Measurements from ENCODE around the gene ATL1. TPM values are rescaled to one million over a fixed set of nuclear protein-coding genes. Genes with fewer than 3 reads are reported as not detected.

The ATL1 gene
- total RNA-seq, 2 donors from 2014 or later: 0.88 to 1.7 TPM

DNA sequence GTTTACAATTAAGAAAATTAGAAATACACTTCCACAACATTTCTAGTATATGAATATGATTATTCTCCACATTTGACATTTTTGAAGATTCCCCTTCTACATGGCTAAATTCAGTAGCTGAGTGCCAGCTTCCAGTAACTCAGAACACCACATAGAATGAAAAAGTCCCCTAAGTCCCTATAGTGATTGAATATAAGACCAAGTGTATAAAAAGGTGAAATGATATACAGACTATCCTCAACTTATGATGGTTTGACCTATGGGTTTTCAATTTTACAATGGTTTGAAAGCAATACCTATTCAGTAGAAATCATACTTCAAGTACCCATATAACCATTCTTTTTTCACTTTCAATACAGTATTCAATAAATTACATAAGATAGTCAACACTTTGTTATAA lies 15.8 kb downstream of the ATL1 start:
- H3K9ac ChIP-seq (ENCODE audit: extremely low read depth, low read length, poor library complexity, severe bottlenecking): no peak overlapping the region
- H3K9me3 Mint-ChIP-seq: peaks cover 4% of the 10 kb centered on the region
- H3K4me3 Mint-ChIP-seq: no peak overlapping the region
- H3K27ac Mint-ChIP-seq: no peak overlapping the region
- no peak overlapping the region for H3K27ac ChIP-seq (ENCODE audit: low read depth, low read length)
- no peaks in the 10 kb centered on the region for H3K36me3 ChIP-seq (ENCODE audit: control insufficient read depth, insufficient read depth, low read length)
- DNase-seq: no peak
- no peaks in the 10 kb centered on the region for H3K4me1 Mint-ChIP-seq
- H3K27me3 Mint-ChIP-seq (ENCODE audit: insufficient read depth): no peaks in the 10 kb centered on the region
- H3K27me3 ChIP-seq (ENCODE audit: control insufficient read depth, insufficient read depth, low read length, poor library complexity, severe bottlenecking): no peaks in the 10 kb centered on the region
- H3K9me3 ChIP-seq (ENCODE audit: control insufficient read depth, low read length): peaks cover 4% of the 10 kb centered on the region
- H3K4me1 ChIP-seq (ENCODE audit: control insufficient read depth, insufficient read depth, low read length): no peaks in the 10 kb centered on the region
- no peaks in the 10 kb centered on the region for H3K36me3 Mint-ChIP-seq (ENCODE audit: low read depth)
- H3K4me3 ChIP-seq (ENCODE audit: low read length): no peak overlapping the region
- TF ChIP-seq, protein P1, sequence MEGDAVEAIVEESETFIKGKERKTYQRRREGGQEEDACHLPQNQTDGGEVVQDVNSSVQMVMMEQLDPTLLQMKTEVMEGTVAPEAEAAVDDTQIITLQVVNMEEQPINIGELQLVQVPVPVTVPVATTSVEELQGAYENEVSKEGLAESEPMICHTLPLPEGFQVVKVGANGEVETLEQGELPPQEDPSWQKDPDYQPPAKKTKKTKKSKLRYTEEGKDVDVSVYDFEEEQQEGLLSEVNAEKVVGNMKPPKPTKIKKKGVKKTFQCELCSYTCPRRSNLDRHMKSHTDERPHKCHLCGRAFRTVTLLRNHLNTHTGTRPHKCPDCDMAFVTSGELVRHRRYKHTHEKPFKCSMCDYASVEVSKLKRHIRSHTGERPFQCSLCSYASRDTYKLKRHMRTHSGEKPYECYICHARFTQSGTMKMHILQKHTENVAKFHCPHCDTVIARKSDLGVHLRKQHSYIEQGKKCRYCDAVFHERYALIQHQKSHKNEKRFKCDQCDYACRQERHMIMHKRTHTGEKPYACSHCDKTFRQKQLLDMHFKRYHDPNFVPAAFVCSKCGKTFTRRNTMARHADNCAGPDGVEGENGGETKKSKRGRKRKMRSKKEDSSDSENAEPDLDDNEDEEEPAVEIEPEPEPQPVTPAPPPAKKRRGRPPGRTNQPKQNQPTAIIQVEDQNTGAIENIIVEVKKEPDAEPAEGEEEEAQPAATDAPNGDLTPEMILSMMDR (conservative IDR thresholded peaks at IDR 0.05): no peak

GRCh38 chr14:50577982-50578381 lies 18.0 kb downstream of the ATL1 start:
- no peaks in the 10 kb centered on the region for H3K36me3 Mint-ChIP-seq (ENCODE audit: low read depth)
- Histone ChIP-seq H3K36me3 (ENCODE audit: control insufficient read depth, insufficient read depth, low read length) (no peaks in the 10 kb centered on the region), H3K9ac (ENCODE audit: extremely low read depth, low read length, poor library complexity, severe bottlenecking) (no peak overlapping the region), H3K4me1 (ENCODE audit: control insufficient read depth, insufficient read depth, low read length) (no peaks in the 10 kb centered on the region), H3K9me3 (ENCODE audit: control insufficient read depth, low read length) (no peaks in the 10 kb centered on the region), H3K27ac (ENCODE audit: low read depth, low read length) (no peak overlapping the region), H3K27me3 (ENCODE audit: control insufficient read depth, insufficient read depth, low read length, poor library complexity, severe bottlenecking) (no peaks in the 10 kb centered on the region), H3K4me3 (ENCODE audit: low read length) (no peak overlapping the region)
- DNase-seq: no peak
- TF ChIP-seq, protein P1 (conservative IDR thresholded peaks at IDR 0.05): no peak
- H3K4me1 Mint-ChIP-seq: no peaks in the 10 kb centered on the region
- no peak overlapping the region for H3K27ac Mint-ChIP-seq
- no peaks in the 10 kb centered on the region for H3K9me3 Mint-ChIP-seq
- H3K27me3 Mint-ChIP-seq (ENCODE audit: insufficient read depth): no peaks in the 10 kb centered on the region
- no peak overlapping the region for H3K4me3 Mint-ChIP-seq

GRCh38 chr14:50578433-50578832 lies 18.5 kb downstream of the ATL1 start:
- Mint-ChIP-seq H3K4me1 (no peaks in the 10 kb centered on the region), H3K9me3 (no peaks in the 10 kb centered on the region)

More at GRCh38 chr14:50578433-50578832, 18.5 kb downstream of the ATL1 start:
- Histone ChIP-seq H3K4me3 (ENCODE audit: low read length) (no peak overlapping the region), H3K9ac (ENCODE audit: extremely low read depth, low read length, poor library complexity, severe bottlenecking) (no peak overlapping the region), H3K4me1 (ENCODE audit: control insufficient read depth, insufficient read depth, low read length) (no peaks in the 10 kb centered on the region), H3K27ac (ENCODE audit: low read depth, low read length) (no peak overlapping the region), H3K27me3 (ENCODE audit: control insufficient read depth, insufficient read depth, low read length, poor library complexity, severe bottlenecking) (no peaks in the 10 kb centered on the region), H3K9me3 (ENCODE audit: control insufficient read depth, low read length) (no peaks in the 10 kb centered on the region), H3K36me3 (ENCODE audit: control insufficient read depth, insufficient read depth, low read length) (no peaks in the 10 kb centered on the region)
- Mint-ChIP-seq H3K4me3 (no peak overlapping the region), H3K27me3 (ENCODE audit: insufficient read depth) (no peaks in the 10 kb centered on the region), H3K36me3 (ENCODE audit: low read depth) (no peaks in the 10 kb centered on the region), H3K27ac (no peak overlapping the region)
- TF ChIP-seq, protein P1 (conservative IDR thresholded peaks at IDR 0.05): no peak
- no peak for DNase-seq
